Tibial nerve (tissue), 4 donors: ENCODE data around the gene PSMB8.

ENCODE experiments used
- EP300 ChIP-seq, 2 donors: sonication (generic); formaldehyde crosslinking; IDR thresholded peaks; one replicate each; pipeline ENCODE4 v1.6.1; 2017; ENCODE audit warnings: antibody characterized with exemption in 2 of 2, mild to moderate bottlenecking in 1 of 2
- TF ChIP-seq, protein P1 (sequence below), 5 experiments: fragments of 200-600 bp in 3 of 5; fragments of 450-650 bp in 2 of 5; sonication (generic) in 3 of 5; IDR thresholded peaks; one replicate each; pipeline ENCODE4 v1.5.1; 2016 to 2019; ENCODE audit warnings: antibody characterized with exemption in 5 of 5, mild to moderate bottlenecking in 3 of 5, moderate library complexity in 2 of 5

GRCh38 chr6:32882879-32883250 is 39.0 kb upstream of the PSMB8 start:
- no peak for TF ChIP-seq EP300 (IDR thresholded peaks at IDR 0.05)
- TF ChIP-seq, protein P1, sequence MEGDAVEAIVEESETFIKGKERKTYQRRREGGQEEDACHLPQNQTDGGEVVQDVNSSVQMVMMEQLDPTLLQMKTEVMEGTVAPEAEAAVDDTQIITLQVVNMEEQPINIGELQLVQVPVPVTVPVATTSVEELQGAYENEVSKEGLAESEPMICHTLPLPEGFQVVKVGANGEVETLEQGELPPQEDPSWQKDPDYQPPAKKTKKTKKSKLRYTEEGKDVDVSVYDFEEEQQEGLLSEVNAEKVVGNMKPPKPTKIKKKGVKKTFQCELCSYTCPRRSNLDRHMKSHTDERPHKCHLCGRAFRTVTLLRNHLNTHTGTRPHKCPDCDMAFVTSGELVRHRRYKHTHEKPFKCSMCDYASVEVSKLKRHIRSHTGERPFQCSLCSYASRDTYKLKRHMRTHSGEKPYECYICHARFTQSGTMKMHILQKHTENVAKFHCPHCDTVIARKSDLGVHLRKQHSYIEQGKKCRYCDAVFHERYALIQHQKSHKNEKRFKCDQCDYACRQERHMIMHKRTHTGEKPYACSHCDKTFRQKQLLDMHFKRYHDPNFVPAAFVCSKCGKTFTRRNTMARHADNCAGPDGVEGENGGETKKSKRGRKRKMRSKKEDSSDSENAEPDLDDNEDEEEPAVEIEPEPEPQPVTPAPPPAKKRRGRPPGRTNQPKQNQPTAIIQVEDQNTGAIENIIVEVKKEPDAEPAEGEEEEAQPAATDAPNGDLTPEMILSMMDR (IDR thresholded peaks at IDR 0.05): no peak
